COR-L47 (cell line): ENCODE data around the gene NFILZ.
"Not testable (repeated sequence)": the region's sequence is repeated elsewhere in the genome, so short reads cannot be mapped to it uniquely, and the experiment has no call there.

Experiments used
- DNase-seq: peaks from one replicate; lab custom pipeline; 2025; lab: John Stamatoyannopoulos, UW

NFILZ gene

DNA sequence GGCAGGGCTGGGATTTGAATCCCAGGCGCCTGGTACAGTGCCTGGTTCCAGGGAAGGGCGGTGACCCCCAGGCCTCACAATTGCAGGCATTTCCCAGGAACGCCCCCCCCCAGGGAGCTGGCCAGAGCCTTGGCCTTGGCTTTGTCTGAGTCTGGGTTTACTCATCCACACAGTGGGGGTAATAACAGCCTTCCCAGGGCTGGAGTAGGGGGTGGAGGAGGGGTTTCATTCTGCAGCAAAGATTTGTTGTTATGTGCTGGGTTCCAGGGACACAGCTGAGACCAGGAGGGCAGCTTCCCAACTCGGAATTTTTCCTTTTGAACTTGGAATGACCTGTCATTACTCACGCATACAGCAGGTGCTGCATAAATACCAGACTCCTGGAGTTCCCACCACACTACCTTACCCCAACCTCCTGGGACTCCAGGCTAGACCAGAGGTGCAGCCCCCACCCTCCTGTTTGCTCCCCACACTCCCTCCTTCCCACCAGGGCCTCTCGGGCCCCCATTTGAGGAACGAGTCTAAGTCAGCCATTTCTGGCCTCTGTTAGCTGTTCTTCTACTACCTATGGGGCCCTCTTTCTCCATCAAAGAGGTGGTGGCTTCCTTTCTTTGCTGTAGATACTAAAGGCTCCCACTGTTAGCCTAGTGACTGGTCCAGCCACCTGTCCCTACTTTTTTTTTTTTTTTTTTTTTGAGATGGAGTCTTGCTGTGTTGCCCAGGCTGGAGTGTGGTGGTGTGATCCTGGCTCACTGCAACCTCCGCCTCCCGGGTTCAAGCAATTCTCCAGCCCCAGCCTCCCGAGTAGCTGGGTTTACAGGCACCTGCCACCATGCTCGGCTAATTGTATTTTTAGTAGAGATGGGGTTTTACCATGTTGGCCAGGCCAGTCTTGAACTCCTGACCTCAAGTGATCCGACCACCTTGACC is 18.3 kb upstream of the NFILZ start:
- DNase-seq = no peak

GRCh38 chr19:8612807-8613171 is 17.6 kb upstream of the NFILZ start:
- DNase-seq = no peak

DNA sequence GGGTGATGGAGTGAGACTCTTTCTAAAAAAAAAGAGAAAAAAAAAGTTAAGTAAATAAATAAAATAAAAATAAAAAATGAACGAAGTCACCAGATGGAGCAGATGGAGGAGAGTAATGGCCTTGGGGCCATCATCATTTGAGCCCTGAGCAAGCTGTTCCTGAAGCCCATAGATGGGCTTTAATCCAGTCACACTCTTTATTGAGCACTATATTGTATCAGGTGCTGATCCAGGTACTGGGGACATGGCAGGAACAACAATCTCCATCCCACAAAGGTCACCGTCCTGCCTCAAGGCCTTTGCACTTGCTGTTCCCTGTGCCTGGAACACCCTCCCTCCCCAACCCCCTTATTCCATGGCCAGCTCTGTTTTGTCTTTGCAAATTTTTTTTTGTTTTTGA is 16.0 kb upstream of the NFILZ start:
- DNase-seq = no peak

DNA sequence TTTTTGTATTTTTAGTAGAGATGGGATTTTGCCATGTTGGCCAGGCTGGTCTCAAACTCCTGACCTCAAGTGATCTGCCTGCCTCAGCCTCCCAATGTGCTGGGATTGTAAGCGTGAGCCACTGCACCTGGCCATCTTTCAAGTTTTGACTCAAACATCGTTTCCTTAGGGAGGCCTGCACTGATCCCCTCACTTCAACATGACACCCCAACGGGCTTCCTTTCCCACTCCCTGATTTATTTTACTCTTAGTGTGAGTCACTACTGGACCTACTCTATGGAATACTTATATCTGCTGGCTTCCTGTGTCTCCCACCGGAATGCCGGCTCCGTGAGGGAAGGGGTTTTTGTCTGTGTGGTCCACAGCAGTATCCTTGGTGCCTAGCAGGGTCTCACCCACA is 15.4 kb upstream of the NFILZ start:
- DNase-seq = no peak

DNA sequence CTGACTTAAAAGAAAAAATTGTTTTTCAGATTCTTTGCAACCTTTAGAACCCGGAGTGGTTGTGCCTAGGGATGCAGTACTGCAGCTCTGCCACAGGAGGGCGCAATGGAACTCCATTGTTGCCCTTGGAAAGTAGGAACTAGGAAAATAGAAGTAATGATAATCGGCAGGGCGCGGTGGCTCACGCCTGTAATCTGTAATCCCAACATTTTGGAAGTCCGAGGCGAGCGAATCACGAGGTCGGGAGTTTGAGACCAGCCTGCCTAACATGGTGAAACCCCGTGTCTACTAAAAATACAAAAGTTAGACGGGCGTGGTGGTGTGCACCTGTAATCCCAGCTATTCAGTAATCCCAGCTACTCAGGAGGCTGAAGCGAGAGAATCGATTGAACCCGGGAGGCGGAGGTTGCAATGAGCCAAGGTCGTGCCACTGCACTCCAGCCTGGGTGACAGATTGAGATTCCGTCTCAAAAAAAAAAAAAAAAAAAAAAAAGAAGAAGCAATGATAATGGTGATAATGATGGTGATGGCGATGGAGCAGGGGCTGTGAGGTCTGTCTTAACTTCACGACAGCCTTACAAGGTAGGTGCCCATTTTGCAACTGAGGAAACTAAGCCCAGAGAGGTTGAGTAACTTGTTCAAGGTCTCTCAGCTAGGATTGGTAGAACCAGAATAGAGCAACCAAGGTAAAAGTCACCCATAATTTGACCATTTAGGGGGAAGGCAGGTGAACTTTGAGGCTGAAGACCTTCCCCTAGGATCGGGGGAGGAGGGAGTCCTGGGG is 14.4 kb upstream of the NFILZ start:
- DNase-seq = no peak

DNA sequence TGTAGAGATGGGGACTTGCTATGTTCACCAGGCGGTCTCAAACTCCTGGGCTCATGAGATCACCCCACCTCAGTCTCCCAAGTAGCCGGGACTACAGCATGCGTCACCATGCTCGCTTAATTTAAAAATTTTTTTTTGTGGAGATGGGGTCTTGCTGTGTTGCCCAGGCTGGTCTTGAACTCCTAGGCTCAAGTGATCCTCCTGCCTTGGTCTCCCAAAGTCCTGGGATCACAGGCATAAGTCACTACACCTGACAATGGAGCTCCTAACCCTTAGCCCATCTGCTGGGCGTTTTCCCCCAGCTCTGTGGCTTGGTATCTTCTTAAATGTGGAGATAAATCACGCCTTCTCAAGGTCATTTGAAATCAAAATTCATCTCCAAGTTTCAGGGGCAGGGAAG is 13.6 kb upstream of the NFILZ start:
- no peak for DNase-seq

DNA sequence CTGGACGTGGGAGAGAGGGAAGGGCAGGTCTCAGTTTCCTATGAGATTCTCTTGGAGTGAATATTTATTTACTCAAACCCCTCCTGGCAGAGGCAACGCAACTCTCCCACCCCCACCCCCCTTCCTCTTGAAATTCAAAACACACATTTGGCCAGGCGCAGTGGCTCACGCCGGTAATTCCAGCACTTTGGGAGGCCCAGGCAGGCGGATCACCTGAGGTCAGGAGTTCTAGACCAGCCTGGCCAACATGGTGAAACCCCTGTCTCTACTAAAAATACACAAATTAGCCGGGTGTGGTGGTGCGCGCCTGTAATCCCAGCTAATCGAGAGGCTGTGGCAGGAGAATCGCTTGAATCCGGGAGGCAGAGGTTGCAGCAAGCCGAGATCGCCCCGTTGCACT is 13.1 kb upstream of the NFILZ start:
- DNase-seq = not testable (repeated sequence)

DNA sequence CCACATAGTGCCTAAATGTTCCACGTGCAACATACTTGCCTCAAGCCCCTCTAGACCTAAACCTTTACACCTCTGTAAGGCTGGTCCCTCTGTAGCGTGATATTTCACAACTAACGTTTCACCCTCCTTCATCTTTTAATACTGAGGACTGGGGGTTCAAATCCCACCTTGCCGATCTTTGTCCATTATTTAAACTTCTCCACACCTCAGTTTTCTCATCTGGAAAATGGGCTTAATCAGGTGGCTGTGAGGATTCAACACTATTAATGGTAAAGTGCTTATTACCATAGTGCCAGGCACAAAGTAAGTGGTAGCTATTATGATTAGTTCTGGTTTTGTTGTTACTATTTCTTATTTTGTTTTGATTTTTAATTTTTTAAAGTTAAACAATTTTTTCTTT is 12.4 kb upstream of the NFILZ start:
- DNase-seq = no peak

DNA sequence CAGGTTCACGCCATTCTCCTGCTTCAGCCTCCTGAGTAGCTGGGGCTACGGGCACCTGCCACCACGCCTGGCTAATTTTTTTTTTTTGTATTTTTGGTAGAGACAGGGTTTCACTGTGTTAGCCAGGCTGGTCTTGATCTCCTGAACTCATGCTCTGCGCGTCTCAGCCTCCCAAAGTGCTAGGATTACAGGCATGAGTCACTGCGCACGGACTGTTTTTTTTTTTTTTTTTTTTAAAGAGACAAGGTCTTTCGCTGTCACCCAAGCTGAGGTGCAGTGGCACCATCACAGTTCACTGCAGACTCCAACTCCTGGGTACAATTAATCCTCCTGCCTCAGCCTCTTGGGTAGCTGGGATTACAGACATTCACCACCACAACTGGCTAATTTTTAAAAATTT is 11.7 kb upstream of the NFILZ start:
- no peak for DNase-seq

- DNase-seq = not testable (repeated sequence)
Observed at GRCh38 chr19:8622886-8623285, 7.5 kb upstream of the NFILZ start.

DNA sequence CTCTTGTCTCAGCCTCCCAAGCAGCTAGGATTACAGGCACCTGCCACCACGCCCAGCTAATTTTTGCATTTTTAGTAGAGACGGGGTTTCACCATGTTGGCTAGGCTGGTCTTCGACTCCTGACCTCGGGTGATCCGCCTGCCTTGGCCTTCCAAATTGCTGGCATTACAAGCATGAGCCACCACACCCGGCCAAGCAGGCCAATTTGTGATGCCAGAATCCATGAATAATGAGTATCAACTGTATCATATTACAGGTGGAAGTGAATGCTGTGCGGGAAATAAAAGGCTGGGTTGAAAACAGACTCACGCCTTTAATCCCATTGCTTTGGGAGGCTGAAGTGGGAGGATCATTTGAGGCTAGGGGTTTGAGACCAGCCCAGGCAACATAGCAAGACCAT is 3.6 kb upstream of the NFILZ start:
- no peak for DNase-seq

- no peak for DNase-seq
Observed at GRCh38 chr19:8629184-8629583, 1.2 kb upstream of the NFILZ start.

DNA sequence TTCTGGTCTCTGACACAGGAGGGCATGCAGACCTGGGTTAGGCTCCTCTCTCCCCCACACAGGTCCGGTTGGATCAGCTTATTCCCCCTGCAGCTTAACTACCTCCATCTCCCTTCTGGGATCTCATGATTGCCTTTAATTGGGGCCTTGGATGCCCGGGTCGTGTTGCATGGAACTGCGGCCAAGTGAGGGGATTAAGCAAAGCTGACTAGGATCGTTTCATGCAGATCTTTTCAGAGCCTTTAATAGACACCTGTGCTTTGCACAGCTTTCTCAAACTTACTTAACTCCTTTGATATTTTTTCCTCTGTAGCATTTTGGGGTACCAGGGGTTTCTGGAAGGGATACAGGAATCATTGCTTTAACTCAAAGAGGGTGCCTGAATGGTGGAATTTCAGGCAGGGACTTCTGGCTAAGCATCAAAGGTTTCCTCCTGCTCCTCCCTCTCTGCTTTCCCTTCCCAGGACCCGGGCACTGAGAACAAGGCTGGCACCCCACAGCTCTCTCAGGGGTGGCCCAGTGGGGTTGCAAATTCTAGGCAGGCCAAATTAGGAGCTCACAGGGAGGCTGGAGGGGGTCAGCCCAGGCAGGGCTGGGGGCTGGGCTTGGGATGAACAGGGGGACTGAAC is 477 bp downstream of the NFILZ start:
- DNase-seq = no peak

DNA sequence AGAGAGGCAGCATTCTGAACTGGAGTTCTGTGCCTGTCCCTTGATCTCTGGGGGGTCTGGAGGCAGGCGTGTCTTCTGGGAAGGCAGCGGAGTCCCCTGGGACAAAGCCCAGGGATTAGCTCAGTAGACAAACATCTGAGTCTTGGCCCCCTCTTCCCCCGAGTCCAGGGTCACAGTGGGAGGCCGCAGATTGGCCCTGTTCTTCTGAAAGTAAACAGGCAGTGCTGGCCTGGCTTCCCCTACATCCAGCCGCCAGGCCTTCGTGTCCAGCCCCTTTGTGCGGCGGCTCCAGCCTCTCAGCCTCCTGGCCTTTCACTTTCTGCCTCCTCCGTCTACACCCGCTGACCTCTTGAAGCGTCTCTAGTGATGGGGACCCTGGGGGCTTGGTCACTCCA is 989 bp downstream of the NFILZ start:
- DNase-seq = no peak

DNA sequence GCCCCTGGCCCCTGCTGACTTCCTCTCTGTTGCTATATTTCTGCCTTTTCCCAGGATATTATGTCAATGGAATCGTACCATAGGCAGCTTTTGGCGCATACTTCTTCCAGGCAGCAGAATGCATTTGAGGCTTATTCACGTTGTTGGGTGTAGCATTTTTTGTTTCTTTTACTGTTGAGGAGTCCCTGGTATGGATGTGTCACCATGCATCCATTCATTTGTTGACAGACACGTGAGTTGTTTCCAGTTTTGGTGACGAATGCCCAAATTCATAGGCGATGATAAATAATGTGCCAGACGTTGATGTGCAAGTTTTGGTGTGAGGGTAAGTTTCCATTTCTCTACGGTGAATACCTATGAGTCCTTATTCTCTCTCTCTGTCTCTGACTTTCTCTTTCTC is 5.0 kb downstream of the NFILZ start:
- DNase-seq = no peak

DNA sequence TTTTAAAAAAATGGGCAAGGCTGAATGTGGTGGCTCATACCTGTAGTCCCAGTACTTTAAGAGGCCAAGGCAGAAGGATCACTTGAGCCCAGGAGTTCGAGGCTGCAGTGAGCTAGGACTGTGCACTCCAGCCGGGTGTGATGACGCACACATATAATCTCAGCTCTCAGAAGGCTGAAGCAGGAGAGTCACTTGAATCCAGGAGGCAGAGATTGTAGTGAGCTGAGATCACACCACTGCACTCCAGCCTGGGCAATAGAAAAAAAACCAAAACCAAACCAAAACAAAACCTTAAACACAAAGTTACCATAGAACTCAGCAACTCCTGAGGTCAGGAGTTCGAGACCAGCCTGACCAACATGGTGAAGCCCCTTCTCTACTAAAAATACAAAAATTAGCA is 6.6 kb downstream of the NFILZ start:
- DNase-seq = not testable (repeated sequence)

GRCh38 chr19:8638078-8638619 is 7.7 kb downstream of the NFILZ start:
- DNase-seq = no peak

GRCh38 chr19:8639821-8640401 is 9.5 kb downstream of the NFILZ start:
- DNase-seq = no peak

- DNase-seq = no peak
Observed at GRCh38 chr19:8640402-8641004, 10.1 kb downstream of the NFILZ start.

DNA sequence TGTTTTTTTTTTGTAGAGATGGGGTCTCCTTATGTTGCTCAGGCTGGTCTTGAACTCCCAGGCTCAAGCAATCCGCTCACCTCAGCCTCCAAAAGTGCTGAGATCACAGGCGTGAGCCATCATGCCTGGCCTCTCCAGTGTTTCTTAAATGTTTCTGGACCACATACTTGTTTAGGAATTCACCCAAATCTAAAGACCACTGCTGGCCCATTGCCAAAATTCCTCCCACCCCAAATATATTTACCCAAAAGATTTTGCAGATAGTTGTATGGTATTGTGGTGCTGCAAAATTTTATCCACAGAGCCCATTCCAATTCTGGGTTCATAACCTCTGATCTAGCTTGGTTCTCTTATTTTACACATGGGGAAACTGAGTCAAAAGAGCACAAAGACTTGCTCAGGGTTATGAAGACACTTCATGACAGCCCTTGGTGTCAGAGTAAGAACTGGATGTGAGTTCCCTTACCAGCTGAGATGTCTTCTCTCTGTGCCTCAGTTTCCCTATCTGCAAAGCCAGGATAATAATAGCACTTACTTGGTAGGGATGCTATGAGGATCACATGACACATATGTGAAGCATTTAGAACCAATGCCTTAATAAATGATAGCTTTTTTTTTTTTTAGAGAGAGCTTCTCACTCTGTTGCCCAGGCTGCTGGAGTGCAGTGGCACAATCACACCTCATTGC is 10.9 kb downstream of the NFILZ start:
- no peak for DNase-seq

GRCh38 chr19:8641908-8642547 is 11.6 kb downstream of the NFILZ start:
- DNase-seq = no peak
